Liver (tissue), 9 donors: Measurements from ENCODE around the gene ITGB3. TPM values are rescaled to one million over a fixed set of nuclear protein-coding genes. Genes with fewer than 3 reads are reported as not detected.
A peak's percentile ranks its signal among the peaks of the same experiment; 100 is the strongest.

Source experiments
- DNase-seq: peaks from one replicate; pipeline ENCODE4 v3.0.0-alpha.2; 2017; ENCODE audit warnings: low spot score
- H3K27ac ChIP-seq, 2 donors: one replicate each; pipeline ENCODE4 v1.7.0; 2013; ENCODE audit warnings: inconsistent platforms in 2 of 2, low read length in 2 of 2, control low read depth in 1 of 2, low read depth in 1 of 2, mild to moderate bottlenecking in 1 of 2
- H3K27me3 ChIP-seq, 4 donors: one replicate each; pipeline versions ENCODE4 v1.6.1 to v1.7.0; 2013; ENCODE audit warnings: low read length in 3 of 4, inconsistent platforms in 1 of 4, mild to moderate bottlenecking in 1 of 4, moderate library complexity in 1 of 4; ENCODE audit not compliant: control insufficient read depth in 4 of 4, insufficient read depth in 4 of 4
- H3K36me3 ChIP-seq, 4 donors: one replicate each; pipeline versions ENCODE4 v1.6.1 to v1.7.0; 2013; ENCODE audit warnings: low read length in 3 of 4, mild to moderate bottlenecking in 3 of 4, low read depth in 1 of 4, moderate library complexity in 1 of 4; ENCODE audit not compliant: control insufficient read depth in 4 of 4, insufficient read depth in 3 of 4
- H3K4me1 ChIP-seq, 4 donors: one replicate each; pipeline versions ENCODE4 v1.6.1 to v1.7.0; 2013; ENCODE audit warnings: low read length in 3 of 4, mild to moderate bottlenecking in 3 of 4, moderate library complexity in 1 of 4; ENCODE audit not compliant: control insufficient read depth in 4 of 4, insufficient read depth in 4 of 4
- H3K4me3 ChIP-seq, 3 donors: one replicate each; pipeline versions ENCODE4 v1.6.1 to v1.7.0; 2013; ENCODE audit warnings: low read length in 3 of 3, control low read depth in 1 of 3, low read depth in 1 of 3, mild to moderate bottlenecking in 1 of 3
- H3K9ac ChIP-seq, 2 donors: one replicate each; pipeline ENCODE4 v1.7.0; 2013; ENCODE audit warnings: low read length in 2 of 2, mild to moderate bottlenecking in 2 of 2, moderate library complexity in 2 of 2, control low read depth in 1 of 2, low read depth in 1 of 2
- H3K9me3 ChIP-seq, 4 donors: one replicate each; pipeline versions ENCODE4 v1.6.1 to v1.7.0; 2013; ENCODE audit warnings: low read length in 3 of 4; ENCODE audit not compliant: control insufficient read depth in 4 of 4
- CTCF ChIP-seq: fragments of 150-350 bp; IDR thresholded peaks from 2 replicates; pipeline ENCODE4 v1.5.1; 2017; ENCODE audit warnings: improper control_type of control experiment, low read depth, low read length; ENCODE audit not compliant: missing input control
- EGR1 ChIP-seq, 2 donors: IDR thresholded peaks; 2 replicates each; pipeline ENCODE4 v1.6.1; 2016 to 2018; ENCODE audit warnings: antibody characterized with exemption in 2 of 2, low read depth in 2 of 2
- FOXA2 ChIP-seq: IDR thresholded peaks from 2 replicates; pipeline ENCODE4 v1.6.1; 2016; ENCODE audit warnings: antibody characterized with exemption
- GABPA ChIP-seq, 2 donors: IDR thresholded peaks in 1 of 2; conservative IDR thresholded peaks in 1 of 2; 2 replicates each; pipeline ENCODE4 v1.6.1; 2016; ENCODE audit warnings: antibody characterized with exemption in 2 of 2, mild to moderate bottlenecking in 1 of 2, moderate library complexity in 1 of 2
- HNF4G ChIP-seq: IDR thresholded peaks from 2 replicates; pipeline ENCODE4 v1.6.1; 2016; ENCODE audit warnings: antibody characterized with exemption
- NR2F2 ChIP-seq: IDR thresholded peaks from 2 replicates; pipeline ENCODE4 v1.6.1; 2016; ENCODE audit warnings: antibody characterized with exemption
- SP1 ChIP-seq: IDR thresholded peaks from 2 replicates; pipeline ENCODE4 v1.6.1; 2018; ENCODE audit warnings: antibody characterized with exemption, mild to moderate bottlenecking
- TAF1 ChIP-seq: conservative IDR thresholded peaks from 2 replicates; pipeline ENCODE4 v1.6.1; 2016; ENCODE audit warnings: antibody characterized with exemption, mild to moderate bottlenecking
- YY1 ChIP-seq: IDR thresholded peaks from 2 replicates; pipeline ENCODE4 v1.6.1; 2016; ENCODE audit warnings: antibody characterized with exemption, mild to moderate bottlenecking
- ZBTB33 ChIP-seq: IDR thresholded peaks from 2 replicates; pipeline ENCODE4 v1.6.1; 2016; ENCODE audit warnings: antibody characterized with exemption
- WGBS: extraction: QIAGEN DNeasy Blood & Tissue Kit; methylation state at CpG from one replicate; pipeline ENCODE4 v1.1.7; 2013; 5-methylcytosine and 5-hydroxymethylcytosine counted together
- polyA plus RNA-seq, 2 donors: library from polyadenylated mRNA; stranded (reverse) in 1 of 2; unstranded in 1 of 2; fragments of 200-250 nt in 1 of 2; fragments of >200 nt in 1 of 2; fragmentation: Nextera tagmentation in 1 of 2; extraction: Ambion mirVana in 1 of 2; gene quantifications; one replicate each; pipeline versions ENCODE4 v1.2.1 to v1.2.3, GENCODE V29; 2013 to 2015
- total RNA-seq, 2 donors: library from RNA; depleted of rRNA; stranded (reverse); fragments of >200 nt; gene quantifications; one replicate each; pipeline ENCODE4 v1.2.3, GENCODE V29; 2014
- TF ChIP-seq, protein P1 (sequence below): IDR thresholded peaks from 2 replicates; pipeline ENCODE4 v1.6.1; 2016; ENCODE audit warnings: antibody characterized with exemption
- donor health status: healthy.
- donor health status: healthy.
- donor health status: healthy.
- donor health status: healthy.
- donor health status: healthy.

Gene ITGB3
- total and polyA plus RNA-seq, 4 donors = 0.47 to 33.4 (median 3.8) TPM

DNA sequence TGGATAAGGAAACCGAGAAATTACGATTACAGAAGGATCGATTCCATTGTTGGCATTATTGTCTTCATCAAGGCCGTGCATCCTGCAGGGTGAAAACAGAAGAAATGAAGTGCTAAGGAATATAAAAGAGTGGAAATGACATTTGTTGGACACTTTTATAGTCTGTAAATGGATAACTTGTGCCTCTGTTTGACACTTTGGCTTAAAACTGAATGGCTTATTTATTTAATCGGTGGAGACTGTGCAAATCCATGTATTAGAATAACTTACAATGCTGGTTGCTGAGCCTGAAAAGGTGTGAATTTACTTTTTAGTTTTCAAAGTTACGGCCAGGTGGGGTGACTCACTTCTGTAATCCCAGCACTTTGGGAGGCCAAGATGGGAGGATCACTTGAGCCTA, 31.4 kb downstream of the ITGB3 start:
- Histone ChIP-seq H3K27me3 (no peaks in the 10 kb centered on the region), H3K9me3 (no peaks in the 10 kb centered on the region), H3K9ac (no peak overlapping the region), H3K27ac (no peak overlapping the region), H3K4me3 (no peak overlapping the region), H3K4me1 (peaks cover 4 to 16% (median 7%) of the 10 kb centered on the region in 4 donors), H3K36me3 (no peaks in the 10 kb centered on the region)
- TF ChIP-seq TAF1 (no peak), FOXA2 (peak; percentile 24)
- WGBS = 73% methylated on average over 6 of the region's 6 CpGs
- no peak for DNase-seq

DNA sequence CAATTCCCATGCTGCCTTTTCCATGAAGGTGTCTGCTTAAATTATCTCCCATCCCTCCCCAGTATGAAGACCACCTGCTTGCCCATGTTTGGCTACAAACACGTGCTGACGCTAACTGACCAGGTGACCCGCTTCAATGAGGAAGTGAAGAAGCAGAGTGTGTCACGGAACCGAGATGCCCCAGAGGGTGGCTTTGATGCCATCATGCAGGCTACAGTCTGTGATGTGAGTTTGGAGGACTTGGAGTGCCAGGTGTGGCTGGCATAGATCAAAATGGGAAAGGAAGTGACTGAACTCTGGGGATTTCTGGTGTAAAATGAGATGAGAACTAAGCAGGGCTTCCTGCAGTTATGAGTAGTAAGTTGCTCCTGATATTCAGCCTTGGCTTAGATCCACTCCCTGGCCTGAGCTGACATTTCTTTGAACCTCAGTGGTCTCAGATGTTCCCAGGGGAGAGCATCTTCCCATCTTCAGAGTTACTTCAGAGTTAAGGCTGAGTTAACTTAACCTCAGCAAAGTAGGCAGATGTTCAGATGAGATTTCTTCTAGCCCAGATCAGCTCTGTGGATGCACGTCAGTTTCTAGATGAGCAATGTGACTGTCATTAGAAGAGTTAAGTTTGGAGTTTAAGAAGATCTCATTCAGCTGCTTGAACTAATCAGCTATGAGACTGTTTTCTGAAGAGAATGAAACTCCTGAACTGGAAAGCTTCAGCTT, 32.7 kb downstream of the ITGB3 start:
- TF ChIP-seq EGR1 (IDR thresholded peaks at IDR 0.05; ENCODE audit: low read depth in 2 of 2) = no peak
- no peak for TF ChIP-seq SP1
- TF ChIP-seq, protein P1, sequence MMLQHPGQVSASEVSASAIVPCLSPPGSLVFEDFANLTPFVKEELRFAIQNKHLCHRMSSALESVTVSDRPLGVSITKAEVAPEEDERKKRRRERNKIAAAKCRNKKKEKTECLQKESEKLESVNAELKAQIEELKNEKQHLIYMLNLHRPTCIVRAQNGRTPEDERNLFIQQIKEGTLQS = no peak
- no peak for TF ChIP-seq YY1
- no peak for TF ChIP-seq FOXA2
- TF ChIP-seq HNF4G = no peak
- TF ChIP-seq ZBTB33 = no peak
- no peak for TF ChIP-seq CTCF
- TF ChIP-seq GABPA (IDR thresholded peaks at IDR 0.05 in 1 of 2, conservative IDR thresholded peaks at IDR 0.05 in 1 of 2) = no peak
- no peaks in the 10 kb centered on the region for H3K27me3 ChIP-seq
- H3K9me3 ChIP-seq = no peaks in the 10 kb centered on the region
- H3K4me3 ChIP-seq = no peak overlapping the region
- H3K27ac ChIP-seq = no peak overlapping the region
- no peaks in the 10 kb centered on the region for H3K36me3 ChIP-seq
- no peak overlapping the region for H3K9ac ChIP-seq
- peaks cover 4 to 25% (median 14%) of the 10 kb centered on the region in 4 donors for H3K4me1 ChIP-seq
- 92% methylated on average over 6 of the region's 6 CpGs for WGBS
- DNase-seq = no peak

DNA sequence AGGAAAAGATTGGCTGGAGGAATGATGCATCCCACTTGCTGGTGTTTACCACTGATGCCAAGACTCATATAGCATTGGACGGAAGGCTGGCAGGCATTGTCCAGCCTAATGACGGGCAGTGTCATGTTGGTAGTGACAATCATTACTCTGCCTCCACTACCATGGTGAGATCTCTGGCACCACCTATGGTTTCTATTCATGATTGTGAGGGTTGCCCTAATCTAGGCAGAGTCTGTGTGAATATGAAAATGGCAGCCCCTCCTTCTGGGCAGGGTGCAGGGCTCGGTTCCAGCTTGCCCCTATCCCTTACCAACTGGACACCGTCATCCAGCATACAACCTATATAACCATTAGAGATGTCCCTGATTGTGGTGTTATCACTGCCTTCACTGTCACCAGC, 33.4 kb downstream of the ITGB3 start:
- WGBS = 95% methylated on average over 4 of the region's 4 CpGs
- H3K9ac ChIP-seq = no peak overlapping the region
- no peak for DNase-seq
- H3K4me3 ChIP-seq = no peak overlapping the region
- no peaks in the 10 kb centered on the region for H3K27me3 ChIP-seq
- no peak overlapping the region for H3K27ac ChIP-seq
- H3K36me3 ChIP-seq = no peaks in the 10 kb centered on the region
- no peaks in the 10 kb centered on the region for H3K9me3 ChIP-seq
- peaks cover 4 to 32% (median 20%) of the 10 kb centered on the region in 4 donors for H3K4me1 ChIP-seq
- TF ChIP-seq CTCF (no peak), NR2F2 (no peak), ZBTB33 (no peak)
